ENCODE data around the gene ASXL3. TPM values are rescaled to one million over a fixed set of nuclear protein-coding genes. Genes with fewer than 3 reads are reported as not detected.

The ASXL3 gene
- total RNA-seq, 1 experiment from 2014 or later, result not detected

- ChIA-PET CTCF (no interaction called here), POLR2A (no interaction called here), RAD21 (ENCODE audit: low non-redundant PET in 1 of 2, low total read pairs in 2 of 2, uncharacterized antibody in 2 of 2, unreplicated experiment in 2 of 2) (no interaction called here)
- Histone ChIP-seq H3K9me3 (ENCODE audit: control insufficient read depth in 1 of 2, insufficient read depth in 1 of 2, low read depth in 1 of 2, low read length in 2 of 2) (peaks cover 3 to 8% of the 10 kb centered on the region in 2 experiments; a peak in 2 of 4 replicates), H4K20me1 (ENCODE audit: insufficient read depth) (no peaks in the 10 kb centered on the region), H3K9ac (ENCODE audit: low read length) (no peak overlapping the region), H3K9me2 (ENCODE audit: insufficient read depth) (no peaks in the 10 kb centered on the region), H3K36me3 (ENCODE audit: control insufficient read depth in 1 of 2, insufficient read depth in 2 of 2, low read length in 2 of 2) (no peaks in the 10 kb centered on the region), H3K79me2 (ENCODE audit: insufficient read depth, low read length) (no peaks in the 10 kb centered on the region), H3K4me2 (ENCODE audit: low read length) (no peak overlapping the region), H3K4me3 (replicated peaks in 1 of 2; ENCODE audit: low read depth in 1 of 2, low read length in 2 of 2) (no peak overlapping the region), H3K27me3 (ENCODE audit: insufficient read depth, low read length) (no peaks in the 10 kb centered on the region), H2AFZ (ENCODE audit: low read depth, low read length, poor library complexity, severe bottlenecking) (no peak overlapping the region), H3K27ac (ENCODE audit: low read depth, low read length) (no peak overlapping the region), H3K4me1 (ENCODE audit: control insufficient read depth in 1 of 2, insufficient read depth in 2 of 2, low read length in 2 of 2) (no peaks in the 10 kb centered on the region)
- no peak for DNase-seq (ENCODE audit: low read depth, low spot score)
- intact Hi-C loops (cut with micrococcal nuclease), result no loop called here
- TF ChIP-seq EZH2phosphoT487 (IDR thresholded peaks at IDR 0.05; ENCODE audit: borderline replicate concordance), result no peak
- TF ChIP-seq, protein P1, sequence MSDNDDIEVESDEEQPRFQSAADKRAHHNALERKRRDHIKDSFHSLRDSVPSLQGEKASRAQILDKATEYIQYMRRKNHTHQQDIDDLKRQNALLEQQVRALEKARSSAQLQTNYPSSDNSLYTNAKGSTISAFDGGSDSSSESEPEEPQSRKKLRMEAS (IDR thresholded peaks at IDR 0.05), result no peak
- TF ChIP-seq ZFX (IDR thresholded peaks at IDR 0.05), result no peak
- TF ChIP-seq, protein P2, sequence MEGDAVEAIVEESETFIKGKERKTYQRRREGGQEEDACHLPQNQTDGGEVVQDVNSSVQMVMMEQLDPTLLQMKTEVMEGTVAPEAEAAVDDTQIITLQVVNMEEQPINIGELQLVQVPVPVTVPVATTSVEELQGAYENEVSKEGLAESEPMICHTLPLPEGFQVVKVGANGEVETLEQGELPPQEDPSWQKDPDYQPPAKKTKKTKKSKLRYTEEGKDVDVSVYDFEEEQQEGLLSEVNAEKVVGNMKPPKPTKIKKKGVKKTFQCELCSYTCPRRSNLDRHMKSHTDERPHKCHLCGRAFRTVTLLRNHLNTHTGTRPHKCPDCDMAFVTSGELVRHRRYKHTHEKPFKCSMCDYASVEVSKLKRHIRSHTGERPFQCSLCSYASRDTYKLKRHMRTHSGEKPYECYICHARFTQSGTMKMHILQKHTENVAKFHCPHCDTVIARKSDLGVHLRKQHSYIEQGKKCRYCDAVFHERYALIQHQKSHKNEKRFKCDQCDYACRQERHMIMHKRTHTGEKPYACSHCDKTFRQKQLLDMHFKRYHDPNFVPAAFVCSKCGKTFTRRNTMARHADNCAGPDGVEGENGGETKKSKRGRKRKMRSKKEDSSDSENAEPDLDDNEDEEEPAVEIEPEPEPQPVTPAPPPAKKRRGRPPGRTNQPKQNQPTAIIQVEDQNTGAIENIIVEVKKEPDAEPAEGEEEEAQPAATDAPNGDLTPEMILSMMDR (IDR thresholded peaks at IDR 0.05 in 2 of 3, conservative IDR thresholded peaks at IDR 0.05 in 1 of 3; ENCODE audit: borderline replicate concordance in 1 of 3, insufficient read depth in 1 of 3, low read depth in 2 of 3, low read length in 2 of 3), result no peak
- no peak for TF ChIP-seq SRF (IDR thresholded peaks at IDR 0.05; ENCODE audit: low read depth)
- TF ChIP-seq FOSL1 (IDR thresholded peaks at IDR 0.05; ENCODE audit: low read depth), result no peak
- TF ChIP-seq POLR2AphosphoS5 (IDR thresholded peaks at IDR 0.05; ENCODE audit: low read depth, low read length), result no peak
- TF ChIP-seq ZNF274 (IDR thresholded peaks at IDR 0.05; ENCODE audit: low read depth, low read length), result no peak
- TF ChIP-seq ELF1 (IDR thresholded peaks at IDR 0.05; ENCODE audit: borderline replicate concordance, low read depth), result no peak
- no peak for TF ChIP-seq TCF7L2 (IDR thresholded peaks at IDR 0.05; ENCODE audit: borderline replicate concordance, extremely low read depth, insufficient read depth, insufficient read length)
- no peak for TF ChIP-seq RAD21 (IDR thresholded peaks at IDR 0.05; ENCODE audit: low read depth)
- no peak for TF ChIP-seq ZBTB33 (IDR thresholded peaks at IDR 0.05; ENCODE audit: extremely low read depth, insufficient replicate concordance, low read length)
- TF ChIP-seq POLR2A (IDR thresholded peaks at IDR 0.05; ENCODE audit: borderline replicate concordance, extremely low read depth, insufficient read depth, insufficient read length), result no peak
- TF ChIP-seq, protein P3, sequence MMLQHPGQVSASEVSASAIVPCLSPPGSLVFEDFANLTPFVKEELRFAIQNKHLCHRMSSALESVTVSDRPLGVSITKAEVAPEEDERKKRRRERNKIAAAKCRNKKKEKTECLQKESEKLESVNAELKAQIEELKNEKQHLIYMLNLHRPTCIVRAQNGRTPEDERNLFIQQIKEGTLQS (IDR thresholded peaks at IDR 0.05), result no peak
- no TSS peak for BruUV-seq (replicated peaks)
- ATAC-seq, result no peak
Measured at GRCh38 chr18:33540392-33540791, 37.6 kb upstream of the ASXL3 start.

Measured in HCT116 (cell line).